Stimulated activated CD4-positive, alpha-beta T cell treated with anti-CD3 and anti-CD28 coated beads, Interleukin-1b, Interleukin-23, amount 100 ng/mL, for 1 hour (primary cell): ENCODE results near the gene ATXN3L.
"Not testable (repeated sequence)": the region's sequence is repeated elsewhere in the genome, so short reads cannot be mapped to it uniquely, and the experiment has no call there.

Source experiments
- DNase-seq, 2 donors: peaks; one replicate each; pipeline ENCODE4 v3.0.0-alpha.2; 2020; ENCODE audit warnings: low read depth in 2 of 2

The ATXN3L gene

GRCh38 chrX:13307041-13307440 is 12.8 kb downstream of the ATXN3L start:
- DNase-seq: no peak

- no peak for DNase-seq
Measured at GRCh38 chrX:13305108-13305507, 14.7 kb downstream of the ATXN3L start.

DNA sequence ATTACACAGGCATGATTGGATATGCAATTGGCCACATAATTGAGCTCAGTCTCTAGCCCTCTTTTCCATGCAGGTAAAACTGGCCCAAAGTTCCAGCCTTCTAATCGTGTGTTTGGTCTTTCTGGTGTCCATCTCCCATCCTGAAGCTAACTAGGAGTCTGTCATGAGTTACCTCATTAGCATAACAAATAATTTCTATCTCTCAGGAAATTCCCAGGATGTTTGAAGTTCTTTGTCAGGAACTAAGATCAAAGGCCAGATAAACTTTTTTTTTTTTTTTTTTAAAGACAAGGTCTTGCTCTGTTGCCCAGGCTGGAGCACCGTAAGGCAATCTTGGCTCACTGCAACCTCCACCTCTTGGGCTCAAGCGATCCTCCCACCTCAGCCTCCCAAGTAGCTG is 15.8 kb downstream of the ATXN3L start:
- no peak for DNase-seq

GRCh38 chrX:13303248-13303647 is 16.6 kb downstream of the ATXN3L start:
- DNase-seq: not testable (repeated sequence)

DNA sequence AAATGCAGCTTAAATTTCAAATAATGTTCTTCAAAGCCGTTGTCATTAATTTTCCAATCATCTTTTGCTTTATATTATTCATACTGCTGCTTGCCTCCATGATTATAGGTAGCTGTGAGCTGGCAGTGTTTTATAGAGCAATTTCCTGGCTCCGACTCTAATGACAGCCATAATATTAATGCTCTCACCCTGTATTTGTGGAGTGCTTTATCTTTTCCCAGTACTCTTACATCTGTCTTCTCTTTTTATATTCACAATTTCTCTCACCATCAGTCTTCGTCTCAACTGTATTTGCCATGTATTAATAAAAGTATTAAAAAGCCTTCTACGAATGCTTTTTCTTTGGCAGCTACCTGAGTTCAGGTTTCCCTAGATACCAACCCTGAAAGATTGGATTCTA is 21.0 kb downstream of the ATXN3L start:
- DNase-seq: no peak

- DNase-seq: no peak
Measured at GRCh38 chrX:13295841-13296240, 24.0 kb downstream of the ATXN3L start.

DNA sequence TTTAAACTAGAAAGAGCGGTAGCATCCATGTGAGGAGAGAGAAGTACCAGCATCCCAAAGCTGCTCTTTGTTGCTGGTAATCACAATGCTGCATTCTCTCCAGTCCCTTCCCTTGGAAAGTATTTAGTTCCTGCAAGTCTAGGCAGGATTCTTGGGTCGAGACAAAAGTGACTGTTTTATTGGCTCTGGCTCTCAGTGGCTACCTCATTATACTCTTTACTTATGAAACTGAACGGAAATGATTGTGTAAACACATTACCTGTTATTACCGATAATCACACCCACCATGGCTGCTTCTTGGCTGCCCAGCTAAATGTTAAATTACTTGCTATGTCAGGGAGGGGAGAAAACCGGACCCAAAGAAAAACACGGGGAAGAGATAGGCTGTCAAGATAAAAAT is 26.2 kb downstream of the ATXN3L start:
- DNase-seq: no peak

GRCh38 chrX:13290891-13291614 is 28.8 kb downstream of the ATXN3L start:
- DNase-seq: no peak

- DNase-seq: no peak
Measured at GRCh38 chrX:13288671-13289070, 31.2 kb downstream of the ATXN3L start.

GRCh38 chrX:13287816-13288215 is 32.0 kb downstream of the ATXN3L start:
- DNase-seq: no peak

- no peak for DNase-seq
Measured at GRCh38 chrX:13285693-13286092, 34.2 kb downstream of the ATXN3L start.

GRCh38 chrX:13285229-13285628 is 34.6 kb downstream of the ATXN3L start:
- DNase-seq: no peak

DNA sequence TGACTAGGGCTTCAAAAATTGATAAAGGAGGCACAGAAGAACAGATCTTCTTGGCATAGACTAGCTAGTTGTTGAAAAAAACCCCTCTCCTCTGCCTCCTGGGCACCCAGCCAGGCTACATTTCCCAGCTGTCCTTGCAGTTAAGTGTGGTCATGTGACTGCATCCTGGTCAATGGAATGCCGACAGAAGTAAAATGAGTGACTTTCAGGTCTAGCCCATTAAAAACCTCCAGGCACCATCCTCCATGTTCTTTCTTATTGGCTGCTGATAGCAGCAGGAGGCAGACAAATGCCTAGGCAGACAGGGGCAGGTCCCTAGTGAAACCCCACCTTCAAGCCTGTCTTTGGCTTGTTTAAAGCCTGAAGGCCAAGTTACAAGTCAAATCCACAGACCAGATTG is 35.3 kb downstream of the ATXN3L start:
- DNase-seq: no peak

- DNase-seq: no peak
Measured at GRCh38 chrX:13283950-13284546, 35.8 kb downstream of the ATXN3L start.

DNA sequence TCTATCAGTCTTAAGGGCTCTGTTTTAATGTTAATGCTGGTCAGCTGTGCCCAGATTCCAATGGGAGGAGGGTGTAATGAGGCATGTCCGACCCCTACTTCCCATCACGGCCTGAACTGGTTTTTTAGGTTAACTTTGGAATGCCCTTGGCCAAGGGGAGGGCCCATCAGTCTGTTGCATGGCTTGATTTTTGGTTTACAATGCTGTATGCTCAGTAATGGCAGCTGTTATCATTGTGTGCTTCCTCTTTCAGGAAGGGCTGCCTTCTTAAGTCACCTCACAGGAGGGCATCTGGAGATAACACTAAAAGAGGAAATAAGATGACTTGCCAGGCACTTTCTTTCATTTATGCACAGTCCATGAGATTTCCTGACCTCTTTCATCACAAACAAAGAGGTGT is 36.3 kb downstream of the ATXN3L start:
- no peak for DNase-seq

- no peak for DNase-seq
Measured at GRCh38 chrX:13281289-13281688, 38.6 kb downstream of the ATXN3L start.

- DNase-seq: no peak
Measured at GRCh38 chrX:13279279-13280018, 40.4 kb downstream of the ATXN3L start.

DNA sequence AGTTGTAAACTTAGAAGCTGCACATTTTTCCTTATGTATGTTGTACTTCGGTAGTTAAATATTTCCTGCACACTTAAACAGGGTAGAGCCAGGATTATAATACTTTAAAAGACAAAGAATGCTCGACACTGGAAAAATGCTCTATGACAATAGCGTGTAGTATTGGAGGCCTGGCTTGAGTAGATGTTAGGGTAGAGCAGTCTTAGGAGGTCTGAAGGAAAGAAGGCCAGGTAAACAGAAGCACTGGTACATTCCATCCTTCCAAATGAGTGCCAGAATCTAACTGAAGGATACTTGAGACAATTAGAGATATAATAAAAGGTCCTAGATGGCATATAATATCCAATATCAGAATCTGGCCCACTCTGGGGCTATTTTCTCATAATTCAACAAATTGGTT is 42.3 kb downstream of the ATXN3L start:
- DNase-seq: no peak

- DNase-seq: no peak
Measured at GRCh38 chrX:13276991-13277390, 42.9 kb downstream of the ATXN3L start.

DNA sequence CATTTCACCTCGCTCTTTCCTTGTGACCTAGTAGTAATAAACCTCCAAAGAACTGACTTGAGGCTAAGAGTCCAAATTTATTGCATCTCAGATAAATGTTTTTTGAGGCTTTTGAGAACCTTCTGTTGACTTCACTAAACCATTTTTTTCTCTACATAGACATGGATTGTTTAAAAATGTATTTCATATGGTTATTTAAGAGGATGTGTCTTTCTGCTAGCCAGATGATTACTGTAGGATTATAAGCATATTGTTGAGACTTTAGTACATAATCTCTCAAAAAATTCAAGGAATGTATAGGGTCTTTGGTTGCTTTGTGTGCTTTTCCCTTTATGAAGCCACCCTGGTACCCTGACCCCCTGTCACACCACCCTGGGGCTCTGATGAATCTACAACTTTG is 44.8 kb downstream of the ATXN3L start:
- no peak for DNase-seq

GRCh38 chrX:13272426-13272825 is 47.4 kb downstream of the ATXN3L start:
- no peak for DNase-seq

DNA sequence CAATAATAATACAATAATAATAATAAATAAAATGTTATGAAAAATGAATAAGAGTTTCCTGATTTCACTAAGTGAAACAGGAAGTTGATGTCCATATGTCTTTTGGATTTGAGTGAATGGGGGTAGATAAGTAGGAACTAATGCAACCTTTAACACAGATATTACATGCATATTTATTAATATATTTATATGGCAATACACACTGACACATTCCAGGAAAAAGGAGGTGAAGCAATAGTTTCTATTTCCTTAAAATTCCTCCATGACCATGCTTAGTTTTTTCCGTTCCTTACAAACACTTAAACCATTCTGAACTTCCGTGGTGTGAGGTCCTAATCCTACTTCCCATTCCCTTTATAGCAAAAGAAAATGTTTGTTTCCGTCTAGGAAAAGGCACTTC is 48.3 kb downstream of the ATXN3L start:
- DNase-seq: no peak

DNA sequence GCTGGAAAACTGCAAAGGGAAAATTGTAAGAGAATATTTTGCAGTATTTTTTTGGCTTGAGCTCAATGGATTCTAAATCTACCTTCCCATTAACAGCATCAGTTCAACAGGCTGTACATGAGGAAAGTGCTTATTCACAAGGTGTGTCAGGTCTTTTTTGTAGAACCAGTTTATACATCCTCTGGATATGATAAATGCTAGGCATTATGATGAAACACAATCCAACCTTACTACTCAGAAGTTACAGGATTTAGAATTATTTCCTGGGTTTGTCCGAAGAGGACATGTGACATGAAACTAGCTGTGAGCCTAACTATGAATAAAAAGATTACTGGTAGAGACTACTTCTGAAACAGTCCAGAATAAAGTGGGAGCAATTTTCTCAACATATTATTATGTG is 49.5 kb downstream of the ATXN3L start:
- DNase-seq: no peak
